IMR-90 (cell line): ENCODE data around the gene FOXR1. TPM values are rescaled to one million over a fixed set of nuclear protein-coding genes. Genes with fewer than 3 reads are reported as not detected.

Experiments used
- ATAC-seq: fragments of 200-7000 bp; cut with Tn5 transposase; 2 replicates; pipeline ENCODE4 v1.9.1; 2020; ENCODE audit warnings: low read depth, mild to moderate bottlenecking, moderate library complexity
- BruUV-seq: library from RNA; stranded (reverse); fragments of 400-500 nt; replicated peaks from 2 replicates; lab custom pipeline; 2021; lab: Mats Ljungman, UMichigan
- CTCF ChIA-PET: fragments of 300-600 bp; formaldehyde crosslinking; extraction: SDS; loops from one replicate; lab custom pipeline; 2021; ENCODE audit warnings: antibody characterized with exemption; lab: Yijun Ruan, JAX
- POLR2A ChIA-PET: fragments of 300-600 bp; sonication (Branson Sonifier 250); formaldehyde crosslinking; loops from one replicate; lab custom pipeline; 2022; ENCODE audit warnings: antibody characterized with exemption; ENCODE audit not compliant: unreplicated experiment; lab: Charles Lee
- DNase-seq: peaks from one replicate; pipeline ENCODE4 v3.0.0; 2013
- H2AFZ ChIP-seq: replicated peaks from 2 replicates; pipeline ENCODE3; 2013; ENCODE audit warnings: low read length, mild to moderate bottlenecking; ENCODE audit not compliant: poor library complexity
- H2AK5ac ChIP-seq: 2 replicates; pipeline ENCODE4 v1.6.1; 2013; ENCODE audit warnings: low read depth, low read length, inconsistent platforms
- H2AK9ac ChIP-seq: replicated peaks from 2 replicates; pipeline ENCODE3; 2013; ENCODE audit warnings: mild to moderate bottlenecking, low read depth, low read length, moderate library complexity; ENCODE audit not compliant: poor library complexity
- H2BK120ac ChIP-seq: 2 replicates; pipeline ENCODE4 v1.6.1; 2013; ENCODE audit warnings: low read depth, low read length, inconsistent platforms
- H2BK15ac ChIP-seq: 3 replicates; pipeline ENCODE4 v1.6.1; 2013; ENCODE audit warnings: low read depth, low read length, inconsistent platforms
- H2BK20ac ChIP-seq: 2 replicates; pipeline ENCODE4 v1.6.1; 2013; ENCODE audit warnings: low read depth, mild to moderate bottlenecking, inconsistent platforms, low read length, moderate library complexity
- H2BK5ac ChIP-seq: 2 replicates; pipeline ENCODE4 v1.6.1; 2013; ENCODE audit warnings: mild to moderate bottlenecking, low read depth, low read length, inconsistent platforms; ENCODE audit not compliant: poor library complexity, severe bottlenecking
- H3K14ac ChIP-seq: replicated peaks from 2 replicates; pipeline ENCODE4 v1.6.1; 2013; ENCODE audit warnings: low read depth, low read length, inconsistent platforms
- H3K18ac ChIP-seq: 2 replicates; pipeline ENCODE4 v1.6.1; 2013; ENCODE audit warnings: low read depth, low read length, control low read depth
- H3K23ac ChIP-seq: 2 replicates; pipeline ENCODE4 v1.6.1; 2013; ENCODE audit warnings: low read depth, low read length, inconsistent platforms
- H3K27ac ChIP-seq: 2 replicates; pipeline ENCODE4 v1.5.1; 2013; ENCODE audit warnings: mild to moderate bottlenecking, control low read depth, low read length; ENCODE audit not compliant: insufficient read depth
- H3K27me3 ChIP-seq: 2 replicates; pipeline ENCODE4 v1.6.1; 2013; ENCODE audit warnings: low read length; ENCODE audit not compliant: control insufficient read depth, insufficient read depth
- H3K36me3 ChIP-seq: 2 replicates; pipeline ENCODE4 v1.6.1; 2013; ENCODE audit warnings: low read length, mixed read lengths; ENCODE audit not compliant: control insufficient read depth, insufficient read depth
- H3K4ac ChIP-seq: 2 replicates; pipeline ENCODE4 v1.6.1; 2013; ENCODE audit warnings: low read depth, low read length, inconsistent platforms
- H3K4me1 ChIP-seq: 2 replicates; pipeline ENCODE4 v1.6.1; 2013; ENCODE audit warnings: low read length, mixed read lengths; ENCODE audit not compliant: control insufficient read depth, insufficient read depth
- H3K4me2 ChIP-seq: 2 replicates; pipeline ENCODE4 v1.6.1; 2013; ENCODE audit warnings: low read depth, mild to moderate bottlenecking, control low read depth, low read length, moderate library complexity
- H3K4me3 ChIP-seq: 2 replicates; pipeline ENCODE4 v1.5.1; 2013; ENCODE audit warnings: low read depth, mild to moderate bottlenecking, control low read depth, low read length, moderate library complexity; ENCODE audit not compliant: insufficient read depth
- H3K56ac ChIP-seq: 2 replicates; pipeline ENCODE4 v1.6.1; 2013; ENCODE audit warnings: low read length, inconsistent platforms; ENCODE audit not compliant: insufficient read depth; ENCODE audit errors: extremely low read depth
- H3K79me1 ChIP-seq, 2 experiments: 2 replicates each; pipeline ENCODE4 v1.6.1; 2013; ENCODE audit warnings: low read length in 2 of 2, inconsistent platforms in 1 of 2, low read depth in 1 of 2
- H3K9ac ChIP-seq: 2 replicates; pipeline ENCODE4 v1.6.1; 2013; ENCODE audit warnings: low read depth, low read length, control low read depth
- H3K9me1 ChIP-seq: 2 replicates; pipeline ENCODE4 v1.6.1; 2013; ENCODE audit warnings: low read length, inconsistent platforms; ENCODE audit not compliant: insufficient read depth
- H3K9me3 ChIP-seq: 2 replicates; pipeline ENCODE4 v1.6.1; 2013; ENCODE audit warnings: low read length; ENCODE audit not compliant: control insufficient read depth, insufficient read depth
- H4K20me1 ChIP-seq: 2 replicates; pipeline ENCODE4 v1.6.1; 2013; ENCODE audit warnings: low read length, inconsistent platforms; ENCODE audit not compliant: insufficient read depth
- H4K5ac ChIP-seq: 2 replicates; pipeline ENCODE4 v1.6.1; 2013; ENCODE audit warnings: mild to moderate bottlenecking, low read depth, low read length, control low read depth
- H4K8ac ChIP-seq, 2 experiments: 2 replicates each; pipeline ENCODE4 v1.6.1; 2013; ENCODE audit warnings: low read depth in 2 of 2, low read length in 2 of 2, control low read depth in 1 of 2, inconsistent platforms in 1 of 2
- H4K91ac ChIP-seq: 2 replicates; pipeline ENCODE4 v1.6.1; 2013; ENCODE audit warnings: low read depth, low read length, inconsistent platforms; ENCODE audit not compliant: insufficient read depth
- MAFK ChIP-seq: IDR thresholded peaks from 2 replicates; pipeline ENCODE4 v1.6.1; 2012; ENCODE audit warnings: low read depth, low read length, improper control_type of control experiment
- MAZ ChIP-seq: IDR thresholded peaks from 2 replicates; pipeline ENCODE4 v1.6.1; 2012; ENCODE audit warnings: low read depth, mild to moderate bottlenecking, low read length, improper control_type of control experiment, moderate library complexity, borderline replicate concordance
- MXI1 ChIP-seq: IDR thresholded peaks from 2 replicates; pipeline ENCODE4 v1.6.1; 2012; ENCODE audit warnings: low read depth, mild to moderate bottlenecking, low read length, moderate library complexity, borderline replicate concordance
- POLR2A ChIP-seq: IDR thresholded peaks from 2 replicates; pipeline ENCODE4 v1.6.1; 2012; ENCODE audit warnings: mild to moderate bottlenecking, low read depth, low read length
- RAD21 ChIP-seq: IDR thresholded peaks from 2 replicates; pipeline ENCODE4 v1.6.1; 2012; ENCODE audit warnings: low read length, improper control_type of control experiment
- RCOR1 ChIP-seq: IDR thresholded peaks from 2 replicates; pipeline ENCODE4 v1.6.1; 2012; ENCODE audit warnings: mild to moderate bottlenecking, low read length, improper control_type of control experiment; ENCODE audit not compliant: insufficient replicate concordance
- SMC3 ChIP-seq: fragments of 150-350 bp; IDR thresholded peaks from 2 replicates; pipeline ENCODE4 v1.6.1; 2016; ENCODE audit warnings: low read depth, mild to moderate bottlenecking, antibody characterized with exemption, low read length, moderate library complexity
- WGBS, 2 experiments: methylation state at CpG; one replicate each; pipeline versions ENCODE4 v1.1.5 to v1.1.7; 2013; ENCODE audit warnings: missing lambda C conversion rate in 2 of 2; ENCODE audit not compliant: insufficient read length in 1 of 2; ENCODE audit errors: extremely low coverage in 2 of 2; 5-methylcytosine and 5-hydroxymethylcytosine counted together
- dilution Hi-C: fragments of 300-500 bp; cut with HindIII; formaldehyde crosslinking; loops from one replicate; pipeline ENCODE4 v1.14.3; 2018; ENCODE audit warnings: low sequenced_read_pairs; ENCODE audit not compliant: unreplicated experiment
- in situ Hi-C: fragments of 300-500 bp; cut with MboI; formaldehyde crosslinking; loops from 3 replicates; pipeline ENCODE4 v1.14.3; 2019; ENCODE audit warnings: low sequenced_read_pairs, inconsistent platforms, mixed read lengths
- intact Hi-C: fragments of 100-400 bp; cut with micrococcal nuclease; formaldehyde crosslinking; loops from 2 replicates; pipeline ENCODE4 v1.10.0; 2022
- polyA plus RNA-seq, 3 experiments: library from polyadenylated mRNA; depleted of rRNA; stranded (reverse); fragments of >200 nt; gene quantifications; 2 replicates each; pipeline ENCODE4 v1.2.3, GENCODE V29; 2012; ENCODE audit warnings: low replicate concordance in 1 of 3
- total RNA-seq: library from RNA; depleted of rRNA; stranded (reverse); fragments of >200 nt; gene quantifications from 2 replicates; pipeline ENCODE4 v1.2.3, GENCODE V29; 2012
- TF ChIP-seq, protein P1 (sequence below): conservative IDR thresholded peaks from 2 replicates; pipeline ENCODE4 v1.5.1; 2012; ENCODE audit warnings: mild to moderate bottlenecking, low read depth, low read length, improper control_type of control experiment

Gene FOXR1
- total and polyA plus RNA-seq, 2 of the 4 experiments (the other 2 are of a cell fraction), result not detected

DNA sequence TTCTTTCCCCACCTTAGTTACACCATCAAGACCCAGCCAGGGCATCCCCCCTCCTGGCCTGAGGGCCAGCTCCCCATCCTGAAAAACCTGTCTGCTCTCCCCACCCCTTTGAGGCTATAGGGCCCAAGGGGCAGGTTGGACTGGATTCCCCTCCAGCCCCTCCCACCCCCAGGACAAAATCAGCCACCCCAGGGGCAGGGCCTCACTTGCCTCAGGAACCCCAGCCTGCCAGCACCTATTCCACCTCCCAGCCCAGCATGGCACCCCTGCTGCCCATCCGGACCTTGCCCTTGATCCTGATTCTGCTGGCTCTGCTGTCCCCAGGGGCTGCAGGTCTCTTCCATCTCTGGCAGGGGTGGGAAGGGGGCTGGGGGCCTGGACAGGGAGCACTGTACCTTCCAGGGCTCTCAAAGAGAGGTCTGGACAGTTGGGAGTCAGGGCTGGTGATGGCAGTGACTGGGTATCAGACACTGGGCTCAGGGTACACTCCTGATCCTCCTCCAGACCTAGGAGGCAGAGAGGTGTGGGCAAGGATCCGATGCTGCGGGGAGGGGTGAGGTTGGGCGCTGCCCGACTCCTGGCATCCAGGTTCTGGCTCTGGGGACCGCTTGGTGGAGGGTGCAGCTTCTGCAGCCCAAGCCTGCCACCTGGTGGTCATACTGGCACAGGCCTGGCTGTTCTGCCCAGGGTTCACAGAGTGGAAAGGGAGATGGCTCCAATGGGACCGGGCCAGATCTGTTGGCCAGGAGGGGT, 15.3 kb upstream of the FOXR1 start, which contains the start of gene UPK2:
TSS of gene UPK2 (plus strand) at position 205 of the 753 bp plus-strand sequence. CDS start at position 258, 53 bp downstream.
- peak; percentile 71 for DNase-seq
- in situ Hi-C loops, result loop anchor here (5.0 kb wide), 1 partner anchor 264 kb away; no protein-coding TSS in a partner anchor

More for the DNA sequence above, 15.3 kb upstream of the FOXR1 start, which contains the start of gene UPK2:
- H3K4me3 ChIP-seq, result no peak within 1 kb of the TSS
- POLR2A ChIA-PET, result no interaction called here
- H2AK9ac ChIP-seq, result peak within 1 kb of the TSS; percentile 85
- no CpG with 5 or more reads among the region's 7 CpGs for WGBS, 2 experiments
- H3K9ac ChIP-seq, result no peak within 1 kb of the TSS
- no peak within 1 kb of the TSS for H3K4me2 ChIP-seq
- H2BK20ac ChIP-seq, result no peak within 1 kb of the TSS
- peak within 1 kb of the TSS; percentile 79 for H2AFZ ChIP-seq
- dilution Hi-C loops (no loop called here), intact Hi-C loops (loop anchor here (1.0 kb wide), 3 partner anchors 50 to 266 kb away; partner anchors contain the start of gene DDX6)
- no peak within 1 kb of the TSS for H3K56ac ChIP-seq
- no peak within 1 kb of the TSS for H3K14ac ChIP-seq
- CTCF ChIA-PET, result interaction anchor here (0.6 to 2.1 kb wide), 4 partner anchors 23 to 400 kb away, joined by 3 to 10 read pairs (median 4); no protein-coding TSS in a partner anchor
- no peak within 1 kb of the TSS for H3K23ac ChIP-seq
- peak within 1 kb of the TSS; percentile 62; the same call in 1 of the 2 replicates for H2AK5ac ChIP-seq
- H3K18ac ChIP-seq, result no peak within 1 kb of the TSS
- no peak within 1 kb of the TSS for H3K4ac ChIP-seq
- no peaks in the 10 kb centered on the region for H3K9me3 ChIP-seq
- H3K79me1 ChIP-seq, result no peaks in the 10 kb centered on the region
- no peak within 1 kb of the TSS for H4K91ac ChIP-seq
- H4K5ac ChIP-seq, result no peak within 1 kb of the TSS
- H3K9me1 ChIP-seq, result no peaks in the 10 kb centered on the region
- no peaks in the 10 kb centered on the region for H4K20me1 ChIP-seq
- no peaks in the 10 kb centered on the region for H3K4me1 ChIP-seq
- no peak within 1 kb of the TSS for H2BK15ac ChIP-seq
- BruUV-seq, result no TSS peak
- ATAC-seq, result peak; percentile 100
- TF ChIP-seq, protein P1, sequence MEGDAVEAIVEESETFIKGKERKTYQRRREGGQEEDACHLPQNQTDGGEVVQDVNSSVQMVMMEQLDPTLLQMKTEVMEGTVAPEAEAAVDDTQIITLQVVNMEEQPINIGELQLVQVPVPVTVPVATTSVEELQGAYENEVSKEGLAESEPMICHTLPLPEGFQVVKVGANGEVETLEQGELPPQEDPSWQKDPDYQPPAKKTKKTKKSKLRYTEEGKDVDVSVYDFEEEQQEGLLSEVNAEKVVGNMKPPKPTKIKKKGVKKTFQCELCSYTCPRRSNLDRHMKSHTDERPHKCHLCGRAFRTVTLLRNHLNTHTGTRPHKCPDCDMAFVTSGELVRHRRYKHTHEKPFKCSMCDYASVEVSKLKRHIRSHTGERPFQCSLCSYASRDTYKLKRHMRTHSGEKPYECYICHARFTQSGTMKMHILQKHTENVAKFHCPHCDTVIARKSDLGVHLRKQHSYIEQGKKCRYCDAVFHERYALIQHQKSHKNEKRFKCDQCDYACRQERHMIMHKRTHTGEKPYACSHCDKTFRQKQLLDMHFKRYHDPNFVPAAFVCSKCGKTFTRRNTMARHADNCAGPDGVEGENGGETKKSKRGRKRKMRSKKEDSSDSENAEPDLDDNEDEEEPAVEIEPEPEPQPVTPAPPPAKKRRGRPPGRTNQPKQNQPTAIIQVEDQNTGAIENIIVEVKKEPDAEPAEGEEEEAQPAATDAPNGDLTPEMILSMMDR, result peak; percentile 97
- peak; percentile 57; the same call in 1 of the 2 replicates for TF ChIP-seq POLR2A
- TF ChIP-seq MXI1, result no peak
- TF ChIP-seq MAFK, result no peak
- peak; percentile 98 for TF ChIP-seq RAD21
- TF ChIP-seq MAZ, result 0 out of 2 replicates have a peak, but pooled peaks have one; percentile 33
- no peak for TF ChIP-seq RCOR1
- peak; percentile 99 for TF ChIP-seq SMC3
- H2BK5ac ChIP-seq, result no peak within 1 kb of the TSS
- H3K36me3 ChIP-seq, result no peaks in the 10 kb centered on the region
- H3K27ac ChIP-seq, result no peak within 1 kb of the TSS
- H2BK120ac ChIP-seq, result no peak within 1 kb of the TSS
- H4K8ac ChIP-seq, result no peak within 1 kb of the TSS
- peaks cover 51% of the 10 kb centered on the region for H3K27me3 ChIP-seq
